SK-N-SH (cell line): Measurements from ENCODE around the gene ATP8A1. TPM values are rescaled to one million over a fixed set of nuclear protein-coding genes. Genes with fewer than 3 reads are reported as not detected.

ENCODE experiments used
- CTCF ChIA-PET: fragments of 300-600, 350-600 bp; formaldehyde crosslinking; extraction: SDS; loops from one replicate; lab custom pipeline; 2021; lab: Yijun Ruan, JAX
- POLR2A ChIA-PET: fragments of 350-600 bp; sonication (Branson Sonifier 250); formaldehyde crosslinking; extraction: SDS; loops from one replicate; lab custom pipeline; 2020; ENCODE audit warnings: antibody characterized with exemption, inconsistent platforms; lab: Yijun Ruan, JAX
- DNase-seq: peaks from one replicate; pipeline ENCODE4 v3.0.0; 2012
- H2AFZ ChIP-seq: fragments of 200-600 bp; sonication (generic); 2 replicates; pipeline ENCODE4 v1.8.1; 2016; ENCODE audit warnings: antibody characterized with exemption, mild to moderate bottlenecking, low read depth
- H3F3A ChIP-seq: fragments of 200-600 bp; sonication (generic); replicated peaks from 2 replicates; pipeline ENCODE3; 2016; ENCODE audit warnings: antibody characterized with exemption, mild to moderate bottlenecking; ENCODE audit not compliant: insufficient read depth
- H3K27ac ChIP-seq, 2 experiments: fragments of 200-500 bp in 1 of 2; fragments of 200-600 bp in 1 of 2; sonication (Bioruptor generic) in 1 of 2; sonication (generic), shearing (Covaris generic) in 1 of 2; 2 replicates each; pipeline versions ENCODE4 v1.5.1 to v1.6.1; 2014 to 2016; ENCODE audit warnings: low read depth in 2 of 2, inconsistent platforms in 1 of 2, low read length in 1 of 2, mild to moderate bottlenecking in 1 of 2, mixed read lengths in 1 of 2
- H3K27me3 ChIP-seq: fragments of 200-600 bp; sonication (generic), shearing (Covaris generic); 2 replicates; pipeline ENCODE4 v1.6.1; 2016; ENCODE audit warnings: mixed run types; ENCODE audit not compliant: insufficient read depth
- H3K36me3 ChIP-seq, 2 experiments: fragments of 200-500 bp in 1 of 2; fragments of 200-600 bp in 1 of 2; sonication (Bioruptor generic) in 1 of 2; sonication (generic) in 1 of 2; replicated peaks in 1 of 2; 2 replicates each; pipeline versions ENCODE3 to v1.5.1; 2014 to 2016; ENCODE audit warnings: low read length in 1 of 2, mild to moderate bottlenecking in 1 of 2; ENCODE audit not compliant: insufficient read depth in 2 of 2, control insufficient read depth in 1 of 2
- H3K4me1 ChIP-seq, 2 experiments: fragments of 200-500 bp in 1 of 2; fragments of 200-600 bp in 1 of 2; sonication (Bioruptor generic) in 1 of 2; sonication (generic), shearing (Covaris generic) in 1 of 2; 2 replicates each; pipeline versions ENCODE4 v1.5.1 to v1.6.1; 2014 to 2016; ENCODE audit warnings: low read depth in 1 of 2, low read length in 1 of 2, mixed run types in 1 of 2; ENCODE audit not compliant: insufficient read depth in 2 of 2, control insufficient read depth in 1 of 2
- H3K4me2 ChIP-seq: fragments of 200-600 bp; sonication (generic), shearing (Covaris generic); 2 replicates; pipeline ENCODE4 v1.6.1; 2017; ENCODE audit warnings: mixed run types
- H3K4me3 ChIP-seq, 2 experiments: fragments of 200-500 bp in 1 of 2; fragments of 200-600 bp in 1 of 2; sonication (Bioruptor generic) in 1 of 2; sonication (generic), shearing (Covaris generic) in 1 of 2; 2 replicates each; pipeline versions ENCODE4 v1.5.1 to v1.8.1; 2014 to 2016; ENCODE audit warnings: low read depth in 2 of 2, inconsistent platforms in 1 of 2, low read length in 1 of 2, mild to moderate bottlenecking in 1 of 2, mixed read lengths in 1 of 2, moderate library complexity in 1 of 2
- H3K79me2 ChIP-seq: fragments of 200-600 bp; sonication (generic); 2 replicates; pipeline ENCODE4 v1.8.1; 2017; ENCODE audit warnings: mild to moderate bottlenecking; ENCODE audit not compliant: insufficient read depth
- H3K9ac ChIP-seq: fragments of 200-600 bp; sonication (generic); 2 replicates; pipeline ENCODE4 v1.6.1; 2017; ENCODE audit warnings: mixed run types
- H3K9me2 ChIP-seq: fragments of 200-600 bp; sonication (generic); 2 replicates; pipeline ENCODE4 v1.6.1; 2017; ENCODE audit warnings: mixed run types
- H3K9me3 ChIP-seq: fragments of 200-600 bp; sonication (generic); 2 replicates; pipeline ENCODE4 v1.6.1; 2017; ENCODE audit warnings: mixed run types, mild to moderate bottlenecking, moderate library complexity
- H4K20me1 ChIP-seq: fragments of 200-600 bp; sonication (generic); 2 replicates; pipeline ENCODE4 v1.6.1; 2017; ENCODE audit warnings: mild to moderate bottlenecking, mixed run types; ENCODE audit not compliant: insufficient read depth
- ELF1 ChIP-seq: IDR thresholded peaks from 2 replicates; pipeline ENCODE4 v1.4.0; 2012
- GATA2 ChIP-seq: sonication (generic); formaldehyde crosslinking; IDR thresholded peaks from 2 replicates; pipeline ENCODE4 v1.5.0; 2020; ENCODE audit warnings: mild to moderate bottlenecking, missing genetic modification reagents
- JUND ChIP-seq: IDR thresholded peaks from 2 replicates; pipeline ENCODE4 v1.4.0; 2012
- MAX ChIP-seq: IDR thresholded peaks from 2 replicates; pipeline ENCODE4 v1.4.0; 2012; ENCODE audit warnings: low read depth
- MEF2A ChIP-seq: IDR thresholded peaks from 2 replicates; pipeline ENCODE4 v1.4.0; 2012; ENCODE audit warnings: low read depth, borderline replicate concordance
- MXI1 ChIP-seq: IDR thresholded peaks from 2 replicates; pipeline ENCODE4 v1.6.1; 2012; ENCODE audit warnings: mild to moderate bottlenecking, low read depth, low read length, improper control_type of control experiment
- NFIC ChIP-seq: IDR thresholded peaks from 2 replicates; pipeline ENCODE4 v1.4.0; 2012; ENCODE audit warnings: borderline replicate concordance
- PBX3 ChIP-seq: IDR thresholded peaks from 2 replicates; pipeline ENCODE4; 2012
- RAD21 ChIP-seq: IDR thresholded peaks from 2 replicates; pipeline ENCODE4 v1.6.1; 2012; ENCODE audit warnings: mild to moderate bottlenecking, low read length
- RFX5 ChIP-seq: IDR thresholded peaks from 2 replicates; pipeline ENCODE4 v1.6.1; 2012; ENCODE audit warnings: mild to moderate bottlenecking, improper control_type of control experiment, low read length
- SIN3A ChIP-seq: IDR thresholded peaks from 2 replicates; pipeline ENCODE4 v1.6.1; 2012; ENCODE audit warnings: low read depth, mild to moderate bottlenecking, low read length, moderate library complexity, borderline replicate concordance
- TCF12 ChIP-seq: IDR thresholded peaks from 2 replicates; pipeline ENCODE4 v1.4.0; 2012
- WGBS: methylation state at CpG from one replicate; pipeline ENCODE4 v1.1.6; 2017; ENCODE audit warnings: low lambda C conversion rate; 5-methylcytosine and 5-hydroxymethylcytosine counted together
- polyA plus RNA-seq, 3 experiments: library from polyadenylated mRNA; depleted of rRNA; stranded (reverse); fragments of >200 nt; gene quantifications; 2 replicates each; pipeline ENCODE4 v1.2.3, GENCODE V29; 2012
- TF ChIP-seq, protein P1 (sequence below): IDR thresholded peaks from 2 replicates; pipeline ENCODE4 v1.4.0; 2012; ENCODE audit warnings: low read depth, borderline replicate concordance
- TF ChIP-seq, protein P2 (sequence below): IDR thresholded peaks from 2 replicates; pipeline ENCODE4 v1.4.0; 2012; ENCODE audit warnings: low read depth, borderline replicate concordance

The ATP8A1 gene
- polyA plus RNA-seq, 1 of the 3 experiments (the other 2 are of a cell fraction) = 0.38 TPM

DNA sequence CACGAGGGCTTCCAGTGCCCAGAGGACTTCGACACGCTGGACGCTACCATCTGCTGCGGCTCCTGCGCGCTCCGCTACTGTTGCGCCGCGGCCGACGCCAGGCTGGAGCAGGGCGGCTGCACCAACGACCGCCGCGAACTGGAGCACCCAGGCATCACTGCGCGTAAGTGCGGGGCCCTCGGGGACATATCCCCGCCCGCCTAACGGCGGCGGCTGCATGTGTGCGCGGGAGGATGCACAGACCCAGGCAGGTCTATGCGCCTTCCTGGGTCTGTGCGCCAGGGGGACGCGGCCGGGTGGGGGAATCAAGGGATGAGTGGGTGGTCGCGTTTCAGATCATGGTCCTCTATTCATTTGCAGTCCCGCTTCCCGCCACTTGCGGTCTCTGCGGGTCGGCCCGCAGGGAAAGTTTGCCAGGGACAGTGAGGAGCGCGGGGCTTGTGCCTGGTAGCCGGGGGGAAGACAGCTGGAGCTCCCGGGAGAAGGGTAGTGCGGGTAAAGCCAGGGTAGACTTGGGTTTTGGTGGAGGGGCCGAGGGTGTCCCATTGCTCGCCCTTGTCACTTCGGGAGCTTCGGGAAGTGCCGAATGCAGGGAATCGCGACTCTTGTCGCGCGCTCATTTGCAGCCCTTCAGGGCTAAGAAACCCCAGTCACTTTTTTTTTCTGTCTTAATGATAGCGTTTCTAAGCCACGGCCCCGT is 258.6 kb downstream of the ATP8A1 start:
- no peaks in the 10 kb centered on the region for H4K20me1 ChIP-seq
- no peak overlapping the region for H3K27ac ChIP-seq
- H3K9me2 ChIP-seq = no peaks in the 10 kb centered on the region
- CTCF ChIA-PET = interaction anchor here (0.6 to 8.5 kb wide), 12 partner anchors 11 to 130 kb away, joined by 3 to 53 read pairs (median 4); no protein-coding TSS in a partner anchor
- H3K4me2 ChIP-seq = peak overlapping the region; percentile 78
- H3K79me2 ChIP-seq = no peaks in the 10 kb centered on the region
- H3K4me3 ChIP-seq = peak overlapping the region; percentile 58 to 60
- peaks cover 0 to 19% of the 10 kb centered on the region in 2 experiments; a peak in 2 of 4 replicates for H3K4me1 ChIP-seq
- no peaks in the 10 kb centered on the region for H3K9me3 ChIP-seq
- H2AFZ ChIP-seq = peak overlapping the region; percentile 35; the same call in 1 of the 2 replicates
- peak; percentile 81 for DNase-seq
- H3F3A ChIP-seq = no peaks in the 10 kb centered on the region
- peaks cover 23% of the 10 kb centered on the region for H3K27me3 ChIP-seq
- no peaks in the 10 kb centered on the region for H3K36me3 ChIP-seq
- POLR2A ChIA-PET = no interaction called here
- no peak overlapping the region for H3K9ac ChIP-seq
- TF ChIP-seq PBX3 (no peak), MXI1 (peak; percentile 31; the same call in 1 of the 2 replicates), RFX5 (no peak), GATA2 (CRISPR knock-in tag) (no peak), NFIC (no peak)
- TF ChIP-seq, protein P1, sequence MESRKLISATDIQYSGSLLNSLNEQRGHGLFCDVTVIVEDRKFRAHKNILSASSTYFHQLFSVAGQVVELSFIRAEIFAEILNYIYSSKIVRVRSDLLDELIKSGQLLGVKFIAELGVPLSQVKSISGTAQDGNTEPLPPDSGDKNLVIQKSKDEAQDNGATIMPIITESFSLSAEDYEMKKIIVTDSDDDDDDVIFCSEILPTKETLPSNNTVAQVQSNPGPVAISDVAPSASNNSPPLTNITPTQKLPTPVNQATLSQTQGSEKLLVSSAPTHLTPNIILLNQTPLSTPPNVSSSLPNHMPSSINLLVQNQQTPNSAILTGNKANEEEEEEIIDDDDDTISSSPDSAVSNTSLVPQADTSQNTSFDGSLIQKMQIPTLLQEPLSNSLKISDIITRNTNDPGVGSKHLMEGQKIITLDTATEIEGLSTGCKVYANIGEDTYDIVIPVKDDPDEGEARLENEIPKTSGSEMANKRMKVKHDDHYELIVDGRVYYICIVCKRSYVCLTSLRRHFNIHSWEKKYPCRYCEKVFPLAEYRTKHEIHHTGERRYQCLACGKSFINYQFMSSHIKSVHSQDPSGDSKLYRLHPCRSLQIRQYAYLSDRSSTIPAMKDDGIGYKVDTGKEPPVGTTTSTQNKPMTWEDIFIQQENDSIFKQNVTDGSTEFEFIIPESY = no peak
- TF ChIP-seq, protein P2, sequence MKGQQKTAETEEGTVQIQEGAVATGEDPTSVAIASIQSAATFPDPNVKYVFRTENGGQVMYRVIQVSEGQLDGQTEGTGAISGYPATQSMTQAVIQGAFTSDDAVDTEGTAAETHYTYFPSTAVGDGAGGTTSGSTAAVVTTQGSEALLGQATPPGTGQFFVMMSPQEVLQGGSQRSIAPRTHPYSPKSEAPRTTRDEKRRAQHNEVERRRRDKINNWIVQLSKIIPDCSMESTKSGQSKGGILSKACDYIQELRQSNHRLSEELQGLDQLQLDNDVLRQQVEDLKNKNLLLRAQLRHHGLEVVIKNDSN = no peak
- TF ChIP-seq, all 33 proteins: peak for 1
- 18% methylated on average over 28 of the region's 60 CpGs for WGBS

- ChIA-PET POLR2A (no interaction called here), CTCF (interaction anchor here (0.7 to 8.5 kb wide), 10 partner anchors 9 to 121 kb away, joined by 3 to 53 read pairs (median 4); no protein-coding TSS in a partner anchor)
- Histone ChIP-seq H3K9me2 (no peaks in the 10 kb centered on the region), H3K79me2 (no peaks in the 10 kb centered on the region), H4K20me1 (no peaks in the 10 kb centered on the region), H3K9ac (no peak overlapping the region), H3K9me3 (no peaks in the 10 kb centered on the region), H3K4me2 (peak overlapping the region; percentile 78), H3K27ac (no peak overlapping the region), H2AFZ (0 out of 2 replicates have a peak overlapping the region, but pooled peaks have one; percentile 63), H3K27me3 (peaks cover 23% of the 10 kb centered on the region), H3K36me3 (no peaks in the 10 kb centered on the region), H3F3A (no peaks in the 10 kb centered on the region), H3K4me1 (peaks cover 0 to 19% of the 10 kb centered on the region in 2 experiments; a peak in 2 of 4 replicates), H3K4me3 (peak overlapping the region; percentile 58 to 60)
- TF ChIP-seq RAD21 (no peak), ELF1 (no peak), MXI1 (no peak; the same call in 1 of the 2 replicates), MAX (no peak), NFIC (no peak), TCF12 (no peak), SIN3A (no peak), JUND (no peak), MEF2A (no peak)
- TF ChIP-seq, protein P1 = no peak
- WGBS = 0% methylated on average over 15 of the region's 52 CpGs
- peak; percentile 78 for DNase-seq
Observed at GRCh38 chr4:42397635-42398170, 259.2 kb downstream of the ATP8A1 start.
